Stimulated activated CD8-positive, alpha-beta memory T cell treated with anti-CD3 and anti-CD28 coated beads, Interleukin-7, amount 100 ng/mL, for 4 hours (primary cell): ENCODE data around the gene JAK1.

ENCODE experiments used
- DNase-seq, 2 donors: peaks; one replicate each; pipeline ENCODE4 v3.0.0-alpha.2; 2020; ENCODE audit warnings: low read depth in 2 of 2

The JAK1 gene

GRCh38 chr1:64892576-64893573 lies 73.5 kb downstream of the JAK1 start:
- DNase-seq, result no peak

DNA sequence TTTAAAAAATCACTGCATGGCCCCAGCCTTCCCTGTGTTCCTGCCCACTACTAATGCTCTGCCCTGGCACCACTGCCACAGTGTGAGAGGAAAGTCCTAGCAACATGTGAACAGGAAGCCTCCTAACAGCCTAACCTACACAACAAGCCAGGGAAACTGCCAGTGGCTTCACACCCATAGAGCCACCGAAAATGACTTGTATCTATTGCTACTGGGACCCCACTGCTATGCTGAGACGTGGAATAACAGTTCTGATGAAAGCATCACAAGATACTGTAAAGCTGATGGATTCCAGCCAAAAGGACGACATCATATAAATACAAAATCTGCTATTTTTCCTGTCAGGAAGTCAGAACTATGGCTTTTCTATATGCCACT lies 74.9 kb downstream of the JAK1 start:
- no peak for DNase-seq

DNA sequence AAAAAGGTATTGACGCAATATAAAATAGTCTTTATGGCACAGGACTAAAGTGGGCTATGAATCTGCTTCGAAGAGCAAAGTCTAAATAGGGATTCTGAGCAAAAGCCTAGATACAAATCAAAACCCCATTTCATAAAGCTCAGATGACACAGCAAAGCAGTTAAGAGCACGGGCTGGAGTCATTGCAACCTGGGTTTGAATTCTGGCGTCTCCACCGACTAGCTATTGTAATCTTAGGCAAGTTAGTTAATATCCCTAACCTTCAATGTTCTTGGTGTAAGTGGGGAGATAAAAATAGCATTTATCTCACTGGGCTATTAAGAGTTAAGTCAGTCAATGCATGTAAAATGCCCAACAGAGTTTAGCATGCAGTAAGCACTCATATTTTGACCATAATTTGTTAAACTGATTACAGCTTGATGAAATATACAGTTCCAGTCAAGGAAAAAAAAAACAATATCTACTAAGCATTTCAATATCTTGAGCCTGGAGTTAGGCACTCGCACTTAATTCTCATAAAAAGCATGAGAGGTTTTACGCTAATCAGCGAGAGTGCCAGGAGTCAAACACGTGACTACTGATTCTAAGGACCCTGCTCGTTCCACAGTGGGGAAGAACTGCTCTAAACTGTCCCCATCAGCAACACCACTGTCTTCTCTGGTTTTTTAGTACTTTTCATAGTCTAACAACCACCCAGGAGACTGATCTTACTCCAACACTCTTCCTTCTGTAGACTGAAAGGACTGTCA lies 75.5 kb downstream of the JAK1 start:
- DNase-seq, result no peak

DNA sequence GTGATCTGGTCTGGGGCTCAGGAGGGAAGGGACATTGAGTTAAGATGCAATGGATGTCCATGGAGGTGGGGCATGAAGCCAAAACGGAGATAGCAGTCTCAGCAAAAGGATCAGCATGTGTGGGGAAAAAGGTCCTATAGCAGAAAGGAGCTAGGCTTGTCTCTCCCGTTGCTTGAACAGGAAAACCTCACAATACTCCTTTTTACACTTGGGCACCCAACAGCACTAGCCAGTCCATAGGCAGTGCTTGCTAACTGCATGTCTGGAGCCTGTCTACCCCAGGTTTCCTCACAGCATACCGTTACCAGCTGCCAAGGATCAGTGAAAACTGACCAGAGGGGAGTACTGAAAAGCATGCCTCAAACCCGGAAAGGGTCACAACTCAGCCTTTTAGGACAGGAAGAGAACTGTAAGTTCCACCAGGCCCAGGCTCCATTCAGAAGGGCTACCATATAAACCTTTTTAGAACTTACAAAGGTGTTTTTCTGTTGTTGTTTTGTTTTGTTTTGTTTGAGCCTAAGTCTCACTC lies 78.6 kb downstream of the JAK1 start:
- DNase-seq, result no peak

DNA sequence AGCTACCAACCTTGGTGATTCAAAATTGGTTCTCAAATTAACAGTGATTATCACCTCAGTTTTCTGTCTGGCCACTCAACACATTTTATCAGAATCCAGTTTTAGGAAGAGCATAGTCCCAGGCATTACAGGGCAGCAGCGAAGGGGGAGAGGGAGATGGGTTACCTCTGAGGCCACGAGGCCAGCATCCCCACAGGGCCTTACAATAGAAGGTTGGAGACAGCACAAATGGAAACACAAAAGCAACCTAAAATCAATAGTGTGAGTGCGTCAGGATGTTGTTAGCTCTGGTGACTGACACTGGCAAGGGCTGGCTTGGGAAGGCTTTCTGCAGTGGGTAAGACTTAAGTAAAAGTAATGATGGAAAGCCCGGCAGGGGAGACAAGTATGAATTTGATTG lies 79.5 kb downstream of the JAK1 start:
- no peak for DNase-seq

DNA sequence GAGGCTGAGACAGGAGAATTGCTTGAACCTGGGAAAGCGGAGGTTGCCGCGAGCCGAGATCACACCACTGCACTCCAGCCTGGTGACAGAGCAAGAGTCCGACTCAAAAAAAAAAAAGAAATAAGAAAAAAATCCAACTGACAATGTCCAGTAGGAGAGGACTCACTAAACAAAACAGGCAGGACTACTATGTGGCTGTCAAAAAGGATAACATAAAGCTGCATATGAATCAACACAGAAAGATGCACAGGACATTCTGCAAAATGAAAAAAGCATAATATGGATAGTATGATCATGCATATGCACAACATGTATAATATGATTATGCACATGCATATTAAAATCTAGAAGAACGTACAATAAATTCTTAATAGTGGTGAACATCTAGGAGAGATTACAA lies 80.7 kb downstream of the JAK1 start:
- no peak for DNase-seq

GRCh38 chr1:64884261-64885040 lies 81.9 kb downstream of the JAK1 start:
- no peak for DNase-seq

GRCh38 chr1:64882574-64883255 lies 83.6 kb downstream of the JAK1 start:
- no peak for DNase-seq

- no peak for DNase-seq
Measured at GRCh38 chr1:64881281-64881680, 85.1 kb downstream of the JAK1 start.

DNA sequence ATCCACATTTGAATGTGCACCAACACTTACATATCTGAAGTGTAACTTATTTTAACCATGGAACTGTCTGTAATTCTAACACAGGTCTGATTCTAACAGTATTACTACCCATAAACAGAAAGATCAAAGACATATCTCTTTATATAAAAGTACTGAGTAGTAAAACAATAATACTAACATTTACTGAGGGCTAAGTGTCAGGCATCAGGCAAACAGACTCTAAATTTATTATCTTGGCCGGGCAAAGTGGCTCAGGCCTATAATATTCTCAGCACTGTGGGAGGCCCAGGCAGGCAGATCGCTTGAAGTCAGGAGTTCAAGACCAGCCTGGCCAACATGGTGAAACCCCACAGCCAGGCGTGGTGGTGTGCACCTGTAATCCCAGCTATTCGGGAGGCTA lies 85.9 kb downstream of the JAK1 start:
- DNase-seq, result no peak

DNA sequence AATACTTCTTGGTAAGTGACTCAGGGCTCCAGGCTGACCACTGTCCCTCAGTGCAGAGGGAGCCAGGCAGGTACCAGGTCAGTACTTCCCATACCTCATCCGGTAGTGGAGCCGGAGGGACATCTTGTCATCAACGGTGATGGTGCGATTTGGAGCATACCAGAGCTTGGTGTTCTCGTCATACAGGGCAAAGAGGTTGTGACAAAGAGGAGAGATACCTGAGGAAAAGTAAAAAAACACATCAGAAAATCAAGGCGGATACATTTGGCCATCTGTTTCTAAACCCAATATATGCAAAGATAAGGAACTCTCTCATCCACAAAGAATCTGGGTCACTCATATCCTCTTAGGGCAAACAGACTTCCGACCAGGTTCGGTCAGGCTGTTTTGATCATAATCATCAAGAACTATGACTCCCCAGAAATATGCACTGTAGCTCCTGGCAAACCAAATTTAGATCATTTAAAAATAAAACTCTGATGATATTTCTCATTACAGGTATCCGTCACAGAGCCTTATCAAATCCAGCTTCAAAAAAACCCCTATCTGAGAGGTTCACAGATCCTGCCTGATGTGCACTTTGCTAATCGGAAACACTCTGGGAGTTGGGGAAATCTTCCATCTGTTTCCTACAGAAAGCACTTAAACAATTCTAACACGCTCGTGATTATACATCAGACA lies 87.3 kb downstream of the JAK1 start:
- DNase-seq, result no peak

- DNase-seq, result no peak
Measured at GRCh38 chr1:64878090-64878489, 88.3 kb downstream of the JAK1 start.

DNA sequence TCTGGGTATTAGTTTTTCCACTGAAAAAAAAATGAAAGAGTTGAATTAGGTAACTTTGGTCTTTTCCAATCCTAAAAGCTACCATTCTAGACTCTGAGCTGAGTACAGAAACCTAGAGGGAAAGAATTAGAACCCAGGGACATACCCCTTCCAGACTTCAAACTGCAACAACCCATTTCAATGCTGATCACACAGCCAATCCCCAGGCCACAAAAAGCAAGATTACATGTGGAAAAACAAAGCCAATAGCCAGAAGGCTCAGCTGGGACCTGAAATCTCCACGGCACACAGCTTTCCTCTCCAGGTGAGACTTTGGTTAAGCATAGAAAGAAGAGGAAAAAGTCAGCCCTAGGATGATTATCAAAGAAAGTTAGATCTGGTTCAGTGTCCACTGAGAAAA lies 88.8 kb downstream of the JAK1 start:
- DNase-seq, result no peak

DNA sequence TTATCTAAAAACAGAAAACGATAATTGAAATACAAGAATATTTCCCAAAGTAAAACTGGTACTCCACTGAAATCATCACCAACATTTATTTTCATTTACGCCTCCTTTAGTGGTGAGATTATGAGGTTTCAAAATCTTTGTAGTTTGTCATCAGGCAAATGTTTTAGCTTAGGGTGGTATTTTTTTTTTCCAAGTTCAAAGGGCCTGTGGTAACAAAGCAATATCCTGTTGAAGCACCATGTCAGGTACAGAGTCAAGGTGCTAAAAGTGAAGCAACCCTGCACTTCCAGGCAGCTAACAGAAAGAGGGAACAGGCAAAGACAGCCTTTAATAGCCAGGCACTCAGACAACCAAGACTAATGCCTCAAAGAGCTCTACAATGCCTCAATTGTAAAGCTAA lies 89.2 kb downstream of the JAK1 start:
- DNase-seq, result no peak

DNA sequence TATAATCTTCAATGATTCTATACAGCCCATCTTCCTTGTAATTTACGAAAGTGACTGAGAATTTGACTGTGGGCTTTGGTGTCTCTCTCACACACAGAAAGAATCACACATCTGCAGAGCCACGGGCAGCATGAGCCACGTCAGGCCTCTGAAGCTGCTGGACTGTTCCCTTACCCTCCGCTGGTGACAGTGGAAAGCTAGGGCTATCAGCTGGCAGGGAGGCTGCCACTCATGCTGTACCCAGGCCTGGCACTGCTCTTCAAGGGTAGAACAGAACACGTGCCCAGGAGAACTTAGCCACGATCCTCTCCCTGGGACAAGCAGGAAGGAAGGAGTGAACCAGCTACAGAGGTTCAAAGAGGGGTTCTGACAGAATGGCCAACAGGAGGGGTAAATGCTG lies 90.7 kb downstream of the JAK1 start:
- no peak for DNase-seq

GRCh38 chr1:64875101-64875500 lies 91.2 kb downstream of the JAK1 start:
- no peak for DNase-seq

GRCh38 chr1:64874666-64875065 lies 91.7 kb downstream of the JAK1 start:
- no peak for DNase-seq

DNA sequence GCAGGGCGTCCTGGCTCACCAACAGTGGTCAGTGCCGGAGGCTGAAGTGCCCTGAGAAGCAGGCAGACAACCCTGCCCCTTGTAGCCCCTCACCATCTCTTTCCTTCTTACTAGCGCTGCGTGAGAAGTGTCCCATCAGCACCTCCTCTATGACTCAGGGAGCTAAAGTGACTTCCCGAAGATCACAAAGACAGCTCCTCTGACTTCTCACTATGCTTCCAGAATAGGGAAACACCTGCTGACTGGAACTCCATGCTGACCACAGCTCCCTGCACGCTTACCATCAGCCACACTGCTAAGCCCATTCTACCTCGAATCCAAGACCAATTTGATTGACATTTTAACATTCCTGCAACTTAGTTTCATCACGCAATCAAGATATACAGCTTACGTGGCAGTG lies 92.8 kb downstream of the JAK1 start:
- no peak for DNase-seq

DNA sequence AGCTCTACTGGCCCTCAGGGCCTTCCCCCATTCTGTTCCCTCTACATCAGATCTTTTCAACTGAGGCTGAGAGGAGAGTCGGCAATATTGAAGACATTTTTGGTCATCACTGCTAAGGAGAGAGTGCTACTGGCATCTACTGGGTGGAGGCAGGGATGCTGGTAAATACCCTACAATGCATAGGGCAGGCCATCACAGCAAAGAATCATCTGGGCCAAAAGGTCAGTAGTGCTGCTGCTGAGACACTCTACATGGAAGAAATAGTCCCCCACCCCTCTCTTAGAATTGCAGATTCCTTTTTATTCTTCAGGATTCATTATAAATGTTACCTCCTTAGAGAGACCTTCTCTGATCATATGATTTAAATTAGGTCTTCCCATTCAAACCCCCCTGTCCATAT lies 94.3 kb downstream of the JAK1 start:
- DNase-seq, result no peak

GRCh38 chr1:64871256-64871655 lies 95.1 kb downstream of the JAK1 start:
- DNase-seq, result no peak

DNA sequence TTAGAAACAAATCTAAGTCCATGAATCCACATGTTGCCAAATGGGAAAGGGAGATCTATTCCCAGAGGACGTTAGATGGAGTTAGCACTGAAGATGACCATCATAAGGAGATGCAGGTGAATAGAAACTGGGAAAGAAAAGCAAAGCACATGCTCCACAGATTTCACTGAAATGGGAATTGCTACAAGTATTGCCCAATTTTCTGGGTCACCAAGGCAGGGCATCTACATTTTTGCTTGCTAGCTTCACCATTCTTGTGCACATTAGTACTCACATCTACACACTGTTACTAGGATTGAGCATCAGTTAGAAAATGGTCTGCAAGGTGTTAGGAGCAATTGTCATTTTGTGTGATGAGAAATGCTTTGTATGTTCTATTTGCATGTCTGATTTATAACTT lies 99.1 kb downstream of the JAK1 start:
- DNase-seq, result no peak
